NCI-H2107 treated with DMSO at 0.1 percent for 48 hours (cell line): ENCODE measurements around the gene RPL3.

Source experiments
- DNase-seq: peaks from one replicate; lab custom pipeline; 2025; ENCODE audit not compliant: unreplicated experiment; lab: John Stamatoyannopoulos, UW

The RPL3 gene

DNA sequence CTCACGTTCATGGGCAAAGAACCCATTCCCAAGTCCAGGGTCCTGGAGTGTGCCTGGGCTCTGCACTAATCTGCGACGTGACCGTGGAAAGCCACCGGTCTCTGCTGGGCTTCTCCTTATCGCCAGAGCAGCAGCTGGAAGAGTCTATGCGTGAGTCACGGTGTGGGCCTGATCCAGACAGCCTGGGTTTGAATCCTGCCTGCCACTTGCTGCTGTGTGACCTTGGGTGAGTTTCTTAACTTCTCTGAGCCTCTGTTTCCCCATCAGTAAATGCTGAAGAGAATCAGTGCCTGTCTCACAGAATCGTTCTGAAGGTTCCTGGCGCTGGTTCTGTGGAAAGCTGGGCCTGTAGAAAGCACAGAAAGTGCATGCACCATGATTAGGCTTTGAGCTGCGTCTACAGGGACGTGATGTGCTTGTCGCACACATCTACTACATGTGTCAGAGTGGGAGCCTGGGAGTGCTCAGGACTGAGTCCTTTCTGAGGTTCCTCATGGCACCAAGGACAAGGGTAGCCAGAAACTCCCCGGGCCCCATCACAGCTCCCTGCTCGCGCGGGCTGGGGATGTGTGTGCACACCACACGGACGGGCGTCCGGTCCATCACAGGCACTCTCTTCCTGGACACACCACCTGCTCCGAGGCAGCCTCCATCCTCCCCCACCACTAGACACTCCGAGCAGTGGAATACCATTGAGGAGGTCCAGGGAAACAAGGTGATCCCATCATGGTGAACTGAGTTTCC is 54.1 kb downstream of the RPL3 start:
- DNase-seq, result no peak

DNA sequence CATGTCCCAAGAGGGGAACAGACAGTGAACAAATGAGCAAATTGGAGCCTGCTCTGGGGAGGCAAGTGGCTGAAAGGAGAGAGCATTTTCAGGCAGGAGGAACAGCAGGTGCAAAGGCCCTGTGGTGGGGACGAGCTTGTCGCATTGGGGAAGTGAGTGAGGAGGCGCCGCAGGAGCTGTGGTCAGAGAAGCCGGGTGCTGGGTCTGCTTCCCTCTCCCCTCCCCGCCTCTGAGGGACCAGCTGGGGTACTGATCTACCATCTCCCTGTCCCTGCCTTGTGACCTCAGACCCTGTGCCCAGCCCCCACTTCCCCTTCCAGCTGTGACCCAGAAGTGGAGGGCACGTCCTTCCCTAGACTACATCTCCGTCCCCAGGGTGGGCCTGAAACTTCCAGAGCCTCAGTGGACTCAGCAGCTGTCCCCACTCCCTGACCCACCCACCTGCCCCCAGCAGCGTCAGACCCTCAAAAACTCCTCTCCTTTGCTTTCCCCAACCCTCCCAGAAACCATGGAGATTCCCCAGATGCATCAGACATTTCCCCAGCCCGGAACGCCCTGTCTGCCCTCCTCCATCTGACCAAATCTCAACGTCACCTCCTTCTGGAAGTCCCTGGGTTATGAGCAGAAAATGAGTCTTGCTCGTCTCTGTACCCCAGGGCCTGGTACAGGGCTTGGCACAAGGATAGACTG is 54.9 kb downstream of the RPL3 start:
- DNase-seq, result no peak

DNA sequence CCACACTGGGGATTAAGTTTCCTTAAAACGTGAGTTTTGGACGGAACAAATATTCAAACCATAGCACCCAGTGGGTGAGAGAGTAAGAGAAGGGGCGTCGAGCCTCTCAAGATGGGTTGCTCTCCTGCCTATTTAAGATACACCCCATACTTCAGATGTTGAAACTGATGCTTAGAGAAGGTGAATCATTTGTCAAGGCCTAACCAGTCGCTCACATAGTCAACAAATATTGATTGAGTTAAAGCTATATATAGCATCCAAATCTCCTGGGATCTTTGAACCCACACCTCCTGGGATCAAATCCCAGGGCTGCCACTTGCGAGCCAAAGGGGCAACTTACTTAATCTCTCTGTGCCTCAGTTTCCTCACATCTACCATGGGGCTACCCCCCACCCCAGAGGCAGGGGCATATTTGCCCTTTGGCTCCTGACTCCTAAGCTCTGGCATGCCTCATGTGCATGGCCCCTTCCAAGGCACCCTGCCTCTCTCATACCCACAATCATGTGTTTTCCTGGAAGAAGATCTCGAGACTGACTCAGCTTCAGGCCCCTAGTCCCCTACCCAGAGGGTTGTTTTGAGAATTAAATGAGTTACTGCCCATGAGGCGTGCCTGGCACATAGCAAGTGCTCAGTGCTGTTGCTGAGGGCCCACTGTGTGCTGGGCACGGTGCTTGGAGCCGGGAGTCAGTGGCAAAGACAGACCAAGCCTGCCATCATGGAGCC is 55.6 kb downstream of the RPL3 start:
- no peak for DNase-seq
